Measurements from ENCODE around the gene UQCRC1.

DNA sequence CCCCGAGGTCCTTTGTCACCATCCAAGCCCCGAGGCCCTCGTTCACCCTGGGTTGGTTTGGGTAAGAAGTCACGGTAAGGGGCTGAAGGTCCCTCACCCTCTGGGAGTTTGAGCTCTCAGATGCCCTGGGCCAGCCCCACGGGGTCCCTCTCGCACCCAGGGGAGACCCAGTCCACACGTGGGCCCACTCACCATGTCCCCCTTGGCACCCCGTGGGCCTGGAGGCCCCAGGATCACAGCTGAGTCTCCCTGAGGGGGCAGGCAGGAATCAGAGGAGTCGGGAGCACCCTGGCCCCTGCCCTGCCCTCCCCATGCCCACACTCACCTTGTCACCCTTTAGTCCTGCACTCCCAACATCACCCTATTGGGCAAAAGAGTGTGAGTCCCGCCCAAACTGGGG lies 40.0 kb downstream of the UQCRC1 start:
- TF ChIP-seq, protein P1, sequence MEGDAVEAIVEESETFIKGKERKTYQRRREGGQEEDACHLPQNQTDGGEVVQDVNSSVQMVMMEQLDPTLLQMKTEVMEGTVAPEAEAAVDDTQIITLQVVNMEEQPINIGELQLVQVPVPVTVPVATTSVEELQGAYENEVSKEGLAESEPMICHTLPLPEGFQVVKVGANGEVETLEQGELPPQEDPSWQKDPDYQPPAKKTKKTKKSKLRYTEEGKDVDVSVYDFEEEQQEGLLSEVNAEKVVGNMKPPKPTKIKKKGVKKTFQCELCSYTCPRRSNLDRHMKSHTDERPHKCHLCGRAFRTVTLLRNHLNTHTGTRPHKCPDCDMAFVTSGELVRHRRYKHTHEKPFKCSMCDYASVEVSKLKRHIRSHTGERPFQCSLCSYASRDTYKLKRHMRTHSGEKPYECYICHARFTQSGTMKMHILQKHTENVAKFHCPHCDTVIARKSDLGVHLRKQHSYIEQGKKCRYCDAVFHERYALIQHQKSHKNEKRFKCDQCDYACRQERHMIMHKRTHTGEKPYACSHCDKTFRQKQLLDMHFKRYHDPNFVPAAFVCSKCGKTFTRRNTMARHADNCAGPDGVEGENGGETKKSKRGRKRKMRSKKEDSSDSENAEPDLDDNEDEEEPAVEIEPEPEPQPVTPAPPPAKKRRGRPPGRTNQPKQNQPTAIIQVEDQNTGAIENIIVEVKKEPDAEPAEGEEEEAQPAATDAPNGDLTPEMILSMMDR (IDR thresholded peaks at IDR 0.05) = no peak
- TF ChIP-seq POLR2A (IDR thresholded peaks at IDR 0.05) = no peak
